GM18867 (cell line): ENCODE results near the gene GFOD2.

Experiments used
- ATAC-seq: cut with Tn5 transposase; IDR thresholded peaks from one replicate; pipeline ENCODE4 v1.9.1; 2021; ENCODE audit warnings: mild to moderate bottlenecking, moderate library complexity; ENCODE audit not compliant: unreplicated experiment

Gene GFOD2

GRCh38 chr16:67673712-67674580 is 45.2 kb downstream of the GFOD2 start:
- ATAC-seq, result no peak

DNA sequence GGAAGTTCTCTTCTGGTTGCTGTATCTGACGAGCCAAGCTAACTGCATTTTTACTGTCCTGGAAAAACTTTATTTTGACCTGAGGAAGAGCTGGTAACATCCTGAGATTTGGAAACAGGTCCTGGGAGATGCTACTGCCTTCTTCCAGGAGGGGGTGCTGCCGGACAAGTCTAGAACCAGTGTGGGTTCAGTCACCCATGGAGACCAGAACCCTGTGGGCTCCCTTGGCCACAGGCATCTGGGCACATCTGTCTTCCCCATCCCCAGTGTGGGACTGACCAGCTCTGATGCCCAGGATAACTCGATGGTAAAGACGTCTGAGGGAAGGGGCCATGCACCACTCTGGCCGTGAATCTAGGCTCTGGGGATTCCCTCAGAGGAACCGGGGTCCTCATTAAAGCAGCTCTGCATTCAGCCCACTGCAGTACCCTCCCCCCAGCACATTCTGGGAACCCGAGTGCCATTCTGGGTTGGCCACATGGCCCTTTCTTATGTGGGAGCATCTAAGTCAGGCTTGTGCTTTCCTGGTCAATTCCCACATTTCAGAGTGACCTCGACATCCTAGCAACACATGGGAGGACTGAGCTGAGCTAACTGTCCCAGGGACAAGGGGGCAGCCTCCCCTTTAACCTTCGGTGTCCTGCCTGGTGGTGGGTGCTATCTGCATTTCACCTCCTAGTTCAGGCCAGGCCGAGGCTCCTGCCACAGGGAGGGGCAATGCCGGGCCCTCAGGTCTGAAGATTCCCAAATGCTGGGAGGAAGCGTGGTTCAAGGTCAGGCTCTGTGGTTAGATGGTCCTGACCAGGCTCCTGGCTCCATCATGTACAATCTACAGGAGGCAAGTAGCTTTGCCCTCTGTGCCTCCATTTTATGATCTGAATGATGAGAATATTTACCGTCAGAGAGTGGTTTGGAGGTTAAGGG is 46.1 kb downstream of the GFOD2 start:
- ATAC-seq, result no peak

DNA sequence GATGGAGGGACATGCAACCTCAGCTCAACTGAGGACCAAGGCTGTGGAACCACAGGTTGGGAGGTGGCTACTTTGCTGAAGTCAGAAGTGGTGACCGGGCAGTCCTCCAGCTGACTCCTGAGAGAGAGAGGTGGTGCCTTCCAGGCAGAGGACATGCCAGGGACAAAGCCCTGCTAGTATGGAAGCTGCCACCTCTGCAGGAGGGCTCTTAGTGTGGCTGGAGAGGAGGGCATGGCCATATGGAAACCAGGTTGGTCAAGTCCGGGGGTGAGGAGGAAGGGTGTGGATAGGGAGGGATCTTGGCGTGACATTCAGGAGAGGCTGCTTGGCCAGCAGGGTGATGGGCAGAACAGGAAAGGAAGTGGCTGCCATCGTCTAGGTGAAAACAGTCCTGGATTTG is 46.8 kb downstream of the GFOD2 start:
- ATAC-seq, result no peak

DNA sequence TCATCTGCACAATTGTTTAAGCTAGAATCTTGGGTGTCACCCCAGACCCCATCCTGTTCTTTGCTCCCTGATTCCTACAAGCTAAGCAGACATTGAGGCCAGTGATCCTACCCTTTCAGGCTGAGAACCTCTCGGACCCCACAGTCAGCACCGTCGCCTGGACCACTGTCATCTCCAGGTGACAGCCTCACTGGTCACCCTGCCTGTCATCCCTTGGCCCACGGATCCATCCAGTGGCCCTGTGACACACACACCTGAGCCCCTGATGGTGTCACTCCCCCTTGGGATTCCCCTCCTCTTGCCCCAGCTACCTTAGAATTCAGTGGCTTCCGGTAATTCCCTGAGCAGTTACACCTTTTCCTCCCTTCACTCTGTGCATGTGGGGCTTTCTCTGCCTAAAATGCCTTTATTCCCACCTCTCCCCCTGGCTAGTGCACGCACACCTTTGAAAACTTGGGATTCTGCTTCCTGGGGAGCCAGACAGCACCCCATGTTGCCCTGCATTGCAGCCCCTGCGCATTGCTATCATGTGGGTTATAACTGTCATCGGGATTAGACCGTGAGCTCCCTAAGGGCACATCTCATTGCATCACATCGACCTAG is 49.5 kb downstream of the GFOD2 start:
- no peak for ATAC-seq

DNA sequence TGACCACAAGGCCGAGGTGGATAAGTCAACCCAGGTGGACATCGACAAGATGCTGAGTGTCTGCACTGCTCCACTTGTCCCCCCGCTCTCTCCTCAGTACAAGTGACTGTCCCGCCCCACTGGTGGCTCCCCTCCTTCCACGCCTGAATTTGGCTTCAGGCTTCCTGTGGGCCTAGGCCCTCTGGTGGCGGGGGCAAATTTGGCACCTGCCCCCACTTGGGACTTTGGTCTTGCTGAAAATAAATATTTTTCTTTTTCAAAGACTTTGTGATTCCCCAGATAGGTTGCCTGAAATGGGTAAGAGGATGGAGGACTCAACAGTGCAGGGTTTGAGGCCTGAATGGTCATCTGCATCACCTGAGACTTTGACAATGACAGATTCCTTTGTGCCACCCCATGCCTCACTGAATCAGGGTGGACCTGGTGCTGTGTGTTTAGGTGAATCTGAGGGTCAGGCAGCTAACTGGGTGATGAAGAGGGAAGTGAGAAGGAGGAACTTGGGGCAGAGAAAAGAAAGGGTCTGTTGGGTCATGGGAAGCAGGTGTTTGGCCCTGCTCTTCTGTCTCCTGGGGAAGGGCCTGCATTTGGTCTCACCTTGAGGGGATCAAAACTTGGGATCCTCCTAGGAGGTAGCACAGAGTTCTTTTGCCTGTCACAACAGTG is 50.5 kb downstream of the GFOD2 start:
- no peak for ATAC-seq

GRCh38 chr16:67667817-67668494 is 51.2 kb downstream of the GFOD2 start:
- ATAC-seq, result peak; percentile 62

DNA sequence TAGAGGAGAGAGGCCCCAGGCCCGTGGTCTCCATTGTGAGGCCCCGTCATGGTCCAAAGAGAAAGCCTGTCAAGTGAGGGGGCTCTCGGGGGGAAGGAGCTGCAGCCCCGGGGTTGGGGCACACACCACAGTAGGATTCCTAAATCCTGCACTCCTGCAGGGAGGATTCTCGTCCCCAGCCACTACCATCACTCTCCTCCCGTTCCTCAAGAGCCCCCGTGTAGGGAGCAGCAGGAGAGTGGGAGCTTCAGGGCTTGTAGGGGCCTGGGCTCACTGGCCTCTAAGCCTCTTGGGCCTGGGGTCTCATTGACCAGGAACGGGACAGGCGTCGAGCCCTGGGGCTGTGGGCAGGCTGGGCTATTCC is 51.7 kb downstream of the GFOD2 start:
- no peak for ATAC-seq

DNA sequence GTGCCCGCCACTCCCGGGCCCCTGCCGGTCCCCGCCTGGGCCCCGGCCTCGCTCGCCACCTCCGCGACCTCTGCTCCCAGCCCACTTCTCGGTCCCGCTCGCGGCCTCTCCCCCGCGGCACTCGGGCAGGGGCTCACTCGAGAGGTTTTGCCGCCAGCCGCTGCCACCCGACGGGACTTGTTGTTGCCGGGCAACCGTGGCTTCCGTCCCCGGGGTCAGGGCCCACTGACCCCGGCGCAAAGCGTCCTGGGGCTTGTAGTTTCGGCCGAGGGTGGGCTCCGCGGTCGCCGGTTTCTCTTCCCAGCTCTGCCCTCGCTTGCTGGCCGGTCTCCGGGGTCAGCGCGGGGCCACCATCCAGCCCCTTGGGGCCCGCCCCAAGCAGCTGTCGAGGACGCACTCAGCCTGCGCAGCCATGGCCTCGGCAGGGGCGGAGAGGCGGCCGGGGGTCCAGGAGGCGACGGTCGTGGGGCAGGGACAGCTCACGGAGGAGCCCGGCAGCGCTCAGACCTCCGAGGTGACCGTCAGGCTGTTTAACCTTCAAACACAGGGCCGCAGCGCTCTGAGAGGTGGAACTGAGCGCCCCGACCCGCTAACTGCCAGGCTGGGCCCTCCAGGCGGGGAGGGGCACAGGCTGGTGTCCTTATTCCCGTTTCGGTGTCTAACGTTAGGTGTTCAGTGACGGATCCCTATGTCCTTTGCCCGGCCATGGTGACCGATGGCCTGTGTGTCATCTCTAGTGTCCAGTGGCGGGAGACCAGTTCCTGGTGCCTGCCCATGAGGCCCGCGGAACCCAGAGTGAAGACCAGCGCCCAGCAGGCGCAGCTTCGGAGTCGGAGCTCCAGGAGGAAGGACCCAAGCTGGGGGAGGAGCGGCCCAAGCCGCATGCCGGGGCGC is 52.3 kb downstream of the GFOD2 start, which contains the start of the genes C16orf86 and ENKD1:
TSS of gene C16orf86 (plus strand) at position 256 of the 894 bp plus-strand sequence. CDS start at position 413, 157 bp downstream.
TSS of gene ENKD1 (minus strand) at position 192 of the 894 bp plus-strand sequence. CDS start 308 bp downstream, outside the sequence.
- peak; percentile 59 for ATAC-seq

GRCh38 chr16:67666032-67666551 is 53.0 kb downstream of the GFOD2 start:
- ATAC-seq, result no peak

GRCh38 chr16:67665598-67665997 is 53.5 kb downstream of the GFOD2 start:
- no peak for ATAC-seq

DNA sequence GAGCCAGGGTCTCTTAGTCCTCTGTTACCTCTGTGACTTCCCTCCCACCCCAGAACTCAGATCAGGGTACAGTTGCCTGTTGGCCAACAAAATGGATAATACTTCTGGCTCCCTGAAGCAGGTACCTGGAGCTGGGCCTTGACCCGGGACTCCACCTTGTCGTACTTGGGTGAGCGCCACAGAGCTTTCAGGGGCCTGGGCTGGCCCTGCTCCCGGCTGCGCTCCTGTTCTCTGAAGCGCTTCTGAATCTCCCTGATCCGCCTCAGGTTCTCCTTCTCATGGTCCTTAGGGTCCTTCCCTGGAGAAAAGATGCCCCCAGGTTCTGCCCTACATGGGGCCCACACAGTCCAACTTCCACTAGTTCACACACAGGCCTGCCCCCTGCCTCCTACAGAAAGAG is 54.2 kb downstream of the GFOD2 start:
- ATAC-seq, result no peak

- ATAC-seq, result no peak
Measured at GRCh38 chr16:67664258-67664657, 54.9 kb downstream of the GFOD2 start.

DNA sequence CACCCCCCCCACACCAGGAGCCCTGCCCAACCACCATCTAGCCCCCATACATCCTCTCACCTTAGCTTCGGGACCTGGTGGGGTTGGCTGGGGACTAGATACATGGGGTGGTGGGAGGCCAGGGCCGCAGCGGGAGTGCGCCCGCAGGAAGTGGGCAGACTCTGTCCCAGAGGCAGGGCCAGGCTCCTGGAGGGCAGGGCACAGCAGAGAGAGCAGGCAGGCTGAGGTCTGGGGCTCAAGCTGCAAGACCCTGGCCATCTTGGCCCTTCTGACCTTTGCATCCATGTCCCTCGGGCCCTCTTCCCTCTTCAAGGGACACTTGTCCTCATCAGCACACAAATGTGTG is 55.3 kb downstream of the GFOD2 start:
- no peak for ATAC-seq

DNA sequence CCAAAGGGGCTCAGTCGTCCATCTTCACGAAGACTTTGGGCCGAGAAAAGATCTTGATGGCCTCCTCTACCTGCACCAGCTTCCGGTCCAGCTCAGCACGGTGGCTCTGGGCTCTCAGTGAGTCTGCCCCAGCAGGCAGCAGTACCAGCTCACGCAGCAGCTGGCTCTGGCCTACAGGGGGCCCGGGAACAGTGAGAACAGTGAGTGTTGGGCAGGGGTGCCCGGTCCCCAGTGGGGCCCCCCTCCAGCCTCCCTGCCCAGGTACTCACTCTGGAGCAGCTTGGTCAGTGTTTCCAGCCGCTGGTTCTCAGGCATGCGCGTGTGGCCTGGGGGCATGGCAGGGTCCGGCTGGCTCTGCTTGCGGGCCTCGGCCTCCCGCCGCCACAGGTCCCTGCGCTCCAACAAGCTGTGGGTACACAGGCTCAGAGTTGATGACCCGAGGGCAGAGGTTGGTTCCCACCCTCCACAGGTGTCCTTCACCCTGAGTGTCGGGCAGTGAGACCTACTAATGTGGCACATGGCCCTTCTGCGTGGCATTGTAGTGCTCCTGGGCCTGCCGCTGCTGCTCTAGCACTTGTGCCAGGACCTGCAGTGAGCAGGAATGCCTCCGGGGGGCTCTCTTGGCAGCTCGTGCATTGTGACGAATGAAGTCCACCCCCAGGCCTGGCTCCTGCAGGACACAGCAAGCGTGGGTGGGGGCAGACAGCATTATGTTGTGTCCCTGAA is 55.8 kb downstream of the GFOD2 start:
- no peak for ATAC-seq

DNA sequence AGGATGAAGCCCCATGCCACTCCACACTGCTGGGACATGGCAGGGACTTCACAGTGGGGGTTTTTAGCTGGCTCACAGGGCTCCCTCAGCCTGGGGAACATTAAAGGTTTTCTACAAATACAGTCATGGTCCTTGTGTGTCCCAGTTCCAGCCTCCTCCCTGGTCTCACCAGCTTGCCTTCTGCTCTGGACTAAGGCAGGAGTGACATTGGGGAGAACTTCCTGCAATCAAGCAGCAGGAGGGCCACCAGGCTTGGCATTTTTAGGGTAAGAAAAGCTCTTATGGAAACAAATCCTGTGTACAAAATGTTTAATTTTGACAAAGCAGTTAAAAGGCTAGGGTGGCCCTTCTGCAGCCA is 56.5 kb downstream of the GFOD2 start:
- ATAC-seq, result no peak

- ATAC-seq, result no peak
Measured at GRCh38 chr16:67661886-67662652, 57.0 kb downstream of the GFOD2 start.

GRCh38 chr16:67661101-67661761 is 57.9 kb downstream of the GFOD2 start:
- ATAC-seq, result peak; percentile 0
